AG04450 (cell line): ENCODE data around the gene RSBN1. TPM values are rescaled to one million over a fixed set of nuclear protein-coding genes. Genes with fewer than 3 reads are reported as not detected.

Source experiments
- CTCF ChIA-PET: fragments of 300-600, 350-600 bp; formaldehyde crosslinking; extraction: SDS; loops from one replicate; lab custom pipeline; 2022; ENCODE audit warnings: antibody characterized with exemption, inconsistent platforms; lab: Charles Lee
- POLR2A ChIA-PET: fragments of 350-600 bp; formaldehyde crosslinking; extraction: SDS; loops from one replicate; lab custom pipeline; 2021; ENCODE audit warnings: antibody characterized with exemption, inconsistent platforms; lab: Yijun Ruan, JAX
- DNase-seq: peaks from one replicate; pipeline ENCODE4 v3.0.0-alpha.2; 2011; ENCODE audit warnings: low read depth, low spot score
- H3K27ac ChIP-seq: one replicate; pipeline ENCODE4 v1.5.1; 2012; ENCODE audit warnings: low read depth, low read length, control low read depth
- H3K27me3 ChIP-seq: one replicate; pipeline ENCODE4 v1.6.0; 2012; ENCODE audit warnings: low read length; ENCODE audit not compliant: control insufficient read depth, insufficient read depth
- H3K4me3 ChIP-seq: 2 replicates; pipeline ENCODE4 v1.5.1; 2011; ENCODE audit warnings: mild to moderate bottlenecking, low read depth, low read length, control low read depth
- H3K9me3 ChIP-seq: 2 replicates; pipeline ENCODE4 v1.5.1; 2012; ENCODE audit warnings: low read length; ENCODE audit not compliant: control insufficient read depth, insufficient read depth
- polyA minus RNA-seq: library from RNA; depleted of rRNA, polyadenylated mRNA; stranded (reverse); fragments of >200 nt; gene quantifications from 2 replicates; pipeline ENCODE4 v1.2.3, GENCODE V29; 2011; rRNA and poly(A)+ RNA removed
- polyA plus RNA-seq: library from polyadenylated mRNA; depleted of rRNA; stranded (reverse); fragments of >200 nt; gene quantifications from 2 replicates; pipeline ENCODE4 v1.2.3, GENCODE V29; 2011; rRNA removed
- TF ChIP-seq, protein P1 (sequence below): IDR thresholded peaks from 2 replicates; pipeline ENCODE4 v1.5.1; 2011; ENCODE audit warnings: low read depth, low read length, control low read depth, inconsistent platforms

Gene RSBN1
- 6.3 and 12.2 TPM in 2 replicates for polyA plus RNA-seq
- 12.0 and 26.6 TPM in 2 replicates for polyA minus RNA-seq

DNA sequence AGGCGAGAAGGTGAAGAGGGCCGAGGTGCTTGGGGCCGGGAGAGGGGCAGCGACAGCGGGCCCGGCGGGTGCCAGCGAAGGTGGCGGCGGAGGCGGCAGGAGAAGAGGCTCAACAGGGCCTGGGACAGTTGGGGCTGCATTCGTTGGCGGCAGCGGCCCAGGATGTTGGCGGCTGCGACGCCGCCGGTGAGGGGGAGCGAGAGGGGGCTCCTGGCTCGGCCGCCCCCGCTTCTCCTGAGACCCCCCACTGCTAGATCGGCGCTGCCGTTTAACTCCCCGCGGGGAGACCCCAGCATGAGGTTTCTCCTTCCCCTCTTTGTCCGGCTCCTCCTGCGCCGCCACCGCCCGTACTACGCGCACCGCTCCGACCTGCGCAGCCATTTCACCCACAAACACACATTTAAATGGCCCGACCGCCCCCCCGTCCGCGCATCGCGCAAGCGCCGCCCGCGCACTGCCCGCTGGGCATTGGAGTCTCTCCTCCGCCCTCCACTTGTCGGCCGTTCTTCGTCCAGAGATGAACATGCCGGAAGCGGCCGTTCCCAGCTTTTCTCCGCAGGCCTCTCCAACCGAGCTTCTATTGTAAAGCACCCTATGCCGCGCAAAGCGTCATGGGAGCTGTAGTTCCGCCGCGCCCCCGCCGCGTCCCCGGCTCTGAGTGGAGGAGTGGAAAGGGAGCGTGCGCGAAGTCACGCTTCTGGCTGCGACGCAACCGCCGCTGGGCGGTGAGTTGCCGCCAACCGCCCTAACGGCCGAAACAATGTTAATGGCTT lies at the start of gene RSBN1:
Gene RSBN1 (minus strand): TSS at position 589 of the 773 bp plus-strand sequence. CDS start 64 bp downstream, at position 525.
- TF ChIP-seq, protein P1, sequence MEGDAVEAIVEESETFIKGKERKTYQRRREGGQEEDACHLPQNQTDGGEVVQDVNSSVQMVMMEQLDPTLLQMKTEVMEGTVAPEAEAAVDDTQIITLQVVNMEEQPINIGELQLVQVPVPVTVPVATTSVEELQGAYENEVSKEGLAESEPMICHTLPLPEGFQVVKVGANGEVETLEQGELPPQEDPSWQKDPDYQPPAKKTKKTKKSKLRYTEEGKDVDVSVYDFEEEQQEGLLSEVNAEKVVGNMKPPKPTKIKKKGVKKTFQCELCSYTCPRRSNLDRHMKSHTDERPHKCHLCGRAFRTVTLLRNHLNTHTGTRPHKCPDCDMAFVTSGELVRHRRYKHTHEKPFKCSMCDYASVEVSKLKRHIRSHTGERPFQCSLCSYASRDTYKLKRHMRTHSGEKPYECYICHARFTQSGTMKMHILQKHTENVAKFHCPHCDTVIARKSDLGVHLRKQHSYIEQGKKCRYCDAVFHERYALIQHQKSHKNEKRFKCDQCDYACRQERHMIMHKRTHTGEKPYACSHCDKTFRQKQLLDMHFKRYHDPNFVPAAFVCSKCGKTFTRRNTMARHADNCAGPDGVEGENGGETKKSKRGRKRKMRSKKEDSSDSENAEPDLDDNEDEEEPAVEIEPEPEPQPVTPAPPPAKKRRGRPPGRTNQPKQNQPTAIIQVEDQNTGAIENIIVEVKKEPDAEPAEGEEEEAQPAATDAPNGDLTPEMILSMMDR, result no peak
- ChIA-PET POLR2A (interaction anchor here (0.6 to 1.6 kb wide), 6 partner anchors 51 to 117 kb away, joined by 3 to 19 read pairs (median 6); partner anchors contain the start of genes AP4B1, DCLRE1B and HIPK1), CTCF (interaction anchor here (0.5 to 0.9 kb wide), 3 partner anchors 24 to 702 kb away, joined by 3 to 4 read pairs (median 3); no protein-coding TSS in a partner anchor)
- Histone ChIP-seq H3K27ac (peak within 1 kb of the TSS; percentile 70), H3K4me3 (peak within 1 kb of the TSS; percentile 86), H3K27me3 (no peaks in the 10 kb centered on the region), H3K9me3 (no peaks in the 10 kb centered on the region; the same call in 1 of the 2 replicates)
- peak; percentile 97 for DNase-seq

DNA sequence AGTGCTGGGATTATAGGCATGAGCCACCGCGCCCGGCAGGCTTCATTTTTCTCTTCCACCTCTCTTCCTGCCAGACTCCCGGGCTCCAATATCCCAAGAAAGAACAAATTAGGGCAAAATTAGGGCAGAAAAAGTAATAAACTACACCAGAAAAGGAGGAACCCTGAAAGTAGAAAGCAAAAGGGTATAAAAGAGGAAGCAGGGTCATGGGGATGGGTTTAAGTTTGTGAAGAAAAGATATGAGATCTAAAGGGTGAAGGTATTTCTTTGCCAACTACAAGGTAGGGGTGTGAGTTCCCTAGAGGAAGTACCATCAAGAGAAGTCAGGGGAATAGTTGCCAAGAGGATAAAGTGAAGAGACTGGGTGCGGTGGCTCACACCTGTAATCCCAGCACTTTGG lies 49.4 kb upstream of the RSBN1 start:
- no peak overlapping the region for H3K4me3 ChIP-seq
- ChIA-PET POLR2A (no interaction called here), CTCF (no interaction called here)
- no peak for DNase-seq
- TF ChIP-seq, protein P1, result no peak
- no peaks in the 10 kb centered on the region for H3K9me3 ChIP-seq
- no peaks in the 10 kb centered on the region for H3K27me3 ChIP-seq
- no peak overlapping the region for H3K27ac ChIP-seq

DNA sequence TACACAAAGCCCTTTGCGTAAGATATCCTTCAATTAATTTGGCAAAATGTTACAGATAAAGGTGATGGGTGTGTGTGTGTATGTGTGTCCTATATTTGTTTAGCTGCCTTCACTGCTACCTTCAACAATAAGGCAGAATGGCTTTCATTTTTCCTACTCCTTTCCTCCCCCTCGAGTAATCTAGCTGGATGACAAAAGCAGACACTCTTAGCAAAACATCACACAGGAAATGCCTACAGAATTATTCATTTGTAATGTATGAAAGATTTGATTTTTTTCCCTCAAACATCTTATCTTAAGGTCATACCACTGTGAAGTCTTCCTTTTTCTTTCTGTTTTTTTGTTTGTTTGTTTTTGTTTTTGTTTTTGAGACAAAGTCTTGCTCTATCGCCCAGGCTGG lies 48.6 kb upstream of the RSBN1 start:
- Histone ChIP-seq H3K9me3 (no peaks in the 10 kb centered on the region), H3K27ac (peak overlapping the region; percentile 42), H3K4me3 (no peak overlapping the region), H3K27me3 (no peaks in the 10 kb centered on the region)
- peak; percentile 23 for DNase-seq
- CTCF ChIA-PET, result interaction anchor here (3.4 kb wide), 1 partner anchor 25 kb away, joined by 30 read pairs; no protein-coding TSS in a partner anchor
- TF ChIP-seq, protein P1, result no peak
- POLR2A ChIA-PET, result interaction anchor here (0.6 kb wide), 1 partner anchor 60 kb away, joined by 4 read pairs; no protein-coding TSS in a partner anchor

DNA sequence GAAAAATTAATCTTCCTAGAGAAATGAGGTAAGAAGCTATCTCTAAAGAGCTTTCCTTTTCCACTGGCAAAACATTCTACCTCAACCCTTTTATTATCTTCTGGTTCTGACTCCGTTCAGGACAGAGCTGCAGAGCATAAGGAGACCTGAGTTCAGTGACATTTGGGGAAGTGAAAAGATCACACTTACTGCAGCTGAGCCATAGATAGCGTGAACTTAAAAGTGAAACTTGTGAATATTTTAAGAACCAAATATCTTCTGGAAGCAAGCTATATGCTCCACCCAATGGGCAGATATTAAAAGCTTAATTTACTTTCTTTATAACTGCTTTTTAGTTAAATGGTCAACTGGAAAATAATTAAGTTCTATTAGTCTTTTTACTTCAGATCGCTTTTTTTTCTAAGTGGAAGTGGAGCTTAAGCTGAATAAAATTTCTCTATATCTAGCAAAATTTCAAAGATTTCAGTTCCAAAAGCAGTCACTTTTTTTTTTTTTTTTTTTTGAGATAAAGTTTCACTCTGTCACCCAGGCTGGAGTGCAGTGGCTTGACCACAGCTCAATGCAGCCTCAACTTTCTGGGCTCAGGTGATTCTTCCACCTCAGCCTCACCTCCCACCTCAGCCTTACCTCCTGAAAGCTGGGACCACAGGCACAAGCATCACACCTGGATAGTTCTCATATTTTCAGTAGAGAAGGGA lies 47.4 kb upstream of the RSBN1 start:
- POLR2A ChIA-PET, result no interaction called here
- Histone ChIP-seq H3K27ac (no peak overlapping the region), H3K27me3 (no peaks in the 10 kb centered on the region), H3K9me3 (no peaks in the 10 kb centered on the region), H3K4me3 (no peak overlapping the region)
- DNase-seq, result no peak
- CTCF ChIA-PET, result interaction anchor here (0.7 to 3.4 kb wide), 4 partner anchors 24 to 952 kb away, joined by 3 to 30 read pairs (median 5); partner anchors contain the start of gene PHTF1
- TF ChIP-seq, protein P1, result no peak
